HG02642 (cell line): ENCODE measurements around the gene ELP2.
"Not testable (repeated sequence)": the region's sequence is repeated elsewhere in the genome, so short reads cannot be mapped to it uniquely, and the experiment has no call there.

ENCODE experiments used
- ATAC-seq: cut with Tn5 transposase; IDR thresholded peaks from one replicate; pipeline ENCODE4 v1.9.1; 2021; ENCODE audit warnings: mild to moderate bottlenecking; ENCODE audit not compliant: unreplicated experiment, poor library complexity

Gene ELP2, protein sequence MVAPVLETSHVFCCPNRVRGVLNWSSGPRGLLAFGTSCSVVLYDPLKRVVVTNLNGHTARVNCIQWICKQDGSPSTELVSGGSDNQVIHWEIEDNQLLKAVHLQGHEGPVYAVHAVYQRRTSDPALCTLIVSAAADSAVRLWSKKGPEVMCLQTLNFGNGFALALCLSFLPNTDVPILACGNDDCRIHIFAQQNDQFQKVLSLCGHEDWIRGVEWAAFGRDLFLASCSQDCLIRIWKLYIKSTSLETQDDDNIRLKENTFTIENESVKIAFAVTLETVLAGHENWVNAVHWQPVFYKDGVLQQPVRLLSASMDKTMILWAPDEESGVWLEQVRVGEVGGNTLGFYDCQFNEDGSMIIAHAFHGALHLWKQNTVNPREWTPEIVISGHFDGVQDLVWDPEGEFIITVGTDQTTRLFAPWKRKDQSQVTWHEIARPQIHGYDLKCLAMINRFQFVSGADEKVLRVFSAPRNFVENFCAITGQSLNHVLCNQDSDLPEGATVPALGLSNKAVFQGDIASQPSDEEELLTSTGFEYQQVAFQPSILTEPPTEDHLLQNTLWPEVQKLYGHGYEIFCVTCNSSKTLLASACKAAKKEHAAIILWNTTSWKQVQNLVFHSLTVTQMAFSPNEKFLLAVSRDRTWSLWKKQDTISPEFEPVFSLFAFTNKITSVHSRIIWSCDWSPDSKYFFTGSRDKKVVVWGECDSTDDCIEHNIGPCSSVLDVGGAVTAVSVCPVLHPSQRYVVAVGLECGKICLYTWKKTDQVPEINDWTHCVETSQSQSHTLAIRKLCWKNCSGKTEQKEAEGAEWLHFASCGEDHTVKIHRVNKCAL

DNA sequence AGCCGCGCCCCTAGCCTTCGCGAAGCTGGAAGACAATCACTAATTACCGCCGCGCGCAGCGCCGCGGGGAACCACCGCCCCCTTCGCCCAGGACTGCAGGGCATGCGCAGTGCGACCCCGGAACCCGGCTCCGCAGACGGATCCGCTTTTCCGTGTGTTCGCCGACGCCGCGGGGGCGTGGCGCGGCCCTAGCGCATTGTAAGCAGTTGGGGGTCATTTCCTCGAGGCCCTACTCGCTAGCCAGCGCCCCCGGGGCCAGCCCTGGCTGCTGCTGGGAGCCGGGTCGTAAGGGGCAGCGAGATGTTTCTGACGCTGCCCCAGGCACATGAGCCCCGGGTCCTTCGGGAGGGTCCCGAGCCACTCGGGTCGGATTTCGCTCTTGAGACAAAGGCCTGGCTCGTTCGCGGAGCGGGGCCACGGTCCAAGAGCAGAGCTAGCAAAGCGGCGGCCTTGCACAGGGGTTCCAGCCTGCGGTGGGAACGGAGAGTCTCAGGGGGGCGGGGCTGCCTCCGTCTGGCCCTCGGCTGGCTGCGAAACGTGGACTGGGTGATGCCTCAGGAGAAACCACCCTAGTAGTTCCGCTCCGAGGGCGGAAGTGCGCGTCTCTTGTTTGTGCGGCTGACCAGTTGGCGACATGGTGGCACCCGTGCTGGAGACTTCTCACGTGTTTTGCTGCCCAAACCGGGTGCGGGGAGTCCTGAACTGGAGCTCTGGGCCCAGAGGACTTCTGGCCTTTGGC, at the start of gene ELP2, which contains the start of gene SLC39A6:
Gene ELP2 (plus strand): TSS at position 600 of the 739 bp plus-strand sequence. CDS start 35 bp downstream, at position 635.
Gene SLC39A6 (minus strand): TSS at position 41 of the 739 bp plus-strand sequence. CDS start 2,333 bp downstream, outside the sequence.
- peak; percentile 92 for ATAC-seq

DNA sequence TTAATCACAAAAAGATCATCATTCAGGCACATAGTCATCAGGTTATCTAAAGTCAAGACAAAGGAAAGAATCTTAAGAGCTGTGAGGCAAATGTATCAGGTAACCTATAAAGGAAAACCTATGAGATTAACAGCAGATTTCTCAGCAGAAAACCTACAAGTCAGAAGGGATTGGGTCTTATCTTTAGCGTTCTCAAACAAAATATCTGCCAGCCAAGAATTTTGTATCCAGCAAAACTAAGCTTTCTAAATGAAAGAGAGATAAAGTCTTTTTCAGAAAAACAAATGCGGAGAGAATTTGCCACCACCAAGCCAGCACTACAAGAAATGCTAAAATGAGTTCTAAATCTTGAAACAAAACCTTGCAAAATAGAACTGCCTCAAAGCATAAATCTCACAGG, 48.6 kb upstream of the ELP2 start:
- not testable (repeated sequence) for ATAC-seq

DNA sequence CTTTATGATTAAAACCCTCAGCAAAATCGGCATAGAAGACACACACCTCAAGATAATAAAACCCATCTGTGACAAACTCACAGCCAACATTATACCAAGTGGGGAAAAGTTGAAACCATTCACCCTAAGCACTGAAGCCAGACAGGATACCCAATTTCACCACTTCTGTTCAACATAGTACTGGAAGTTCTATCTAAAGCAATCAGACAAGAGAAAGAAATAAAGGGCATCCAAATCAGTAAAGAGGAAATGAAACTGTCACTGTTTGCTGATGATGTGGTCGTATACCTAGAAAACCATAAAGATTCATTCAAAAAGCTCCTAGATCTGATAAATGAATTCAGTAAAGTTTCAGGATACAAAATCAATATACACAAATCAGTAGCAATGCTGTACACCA, 46.0 kb upstream of the ELP2 start:
- ATAC-seq = no peak

DNA sequence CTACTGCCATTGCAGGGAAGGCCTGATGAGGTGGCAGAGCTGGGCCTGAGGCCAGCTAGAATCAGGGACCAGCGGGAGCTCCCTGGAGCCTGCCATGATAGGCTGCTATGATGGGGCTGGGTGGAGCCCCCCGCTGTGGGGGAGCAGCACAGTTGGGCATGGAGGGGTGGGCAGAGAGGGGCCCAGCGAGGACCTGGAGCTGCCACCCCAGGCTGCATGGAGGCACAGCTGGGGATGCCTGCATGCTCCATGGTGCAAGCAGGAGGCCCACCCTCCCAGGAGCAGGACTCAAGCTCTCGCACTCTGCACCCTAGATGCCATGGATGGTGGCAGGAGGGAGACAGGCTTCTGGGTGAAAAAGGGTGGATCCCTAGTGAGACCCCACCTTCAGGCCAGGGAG, 44.5 kb upstream of the ELP2 start:
- no peak for ATAC-seq

DNA sequence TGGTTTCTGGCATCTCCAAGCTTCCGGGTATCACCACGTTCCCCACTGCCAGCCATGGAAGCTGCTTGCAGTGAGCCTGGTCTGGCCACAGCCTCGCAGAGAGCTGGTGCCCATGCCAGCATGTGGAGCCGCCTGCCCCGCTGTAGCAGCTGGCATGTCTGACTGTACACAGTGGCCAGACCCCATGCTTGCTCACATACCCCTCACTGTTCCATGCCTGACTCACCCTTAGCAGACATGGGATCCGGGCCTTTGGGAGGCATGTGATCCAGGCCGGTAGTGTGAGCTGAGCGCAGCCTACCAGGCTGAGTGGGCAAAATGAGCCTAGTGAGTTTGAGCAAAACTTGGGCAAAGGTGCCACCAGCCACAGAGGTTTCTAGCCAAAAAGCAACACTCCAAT, 43.5 kb upstream of the ELP2 start:
- ATAC-seq = no peak

DNA sequence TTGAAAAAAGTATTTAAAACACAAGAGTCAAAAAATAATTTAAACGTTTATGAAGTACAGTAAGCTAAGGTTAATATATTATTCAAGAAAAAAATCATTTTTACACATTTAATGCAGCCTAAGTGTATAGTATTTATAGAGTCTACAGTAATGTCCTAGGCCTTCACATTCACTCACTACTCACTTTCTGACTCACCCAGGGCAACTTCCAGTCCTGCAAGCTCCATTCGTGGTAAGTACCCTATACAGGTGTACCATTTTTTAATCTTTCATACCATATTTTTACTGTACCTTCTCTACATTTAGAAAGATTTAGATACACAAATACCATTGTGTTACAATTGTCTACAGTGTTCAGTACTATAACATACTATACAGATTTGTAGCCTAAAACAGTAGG, 41.4 kb upstream of the ELP2 start:
- ATAC-seq = no peak

DNA sequence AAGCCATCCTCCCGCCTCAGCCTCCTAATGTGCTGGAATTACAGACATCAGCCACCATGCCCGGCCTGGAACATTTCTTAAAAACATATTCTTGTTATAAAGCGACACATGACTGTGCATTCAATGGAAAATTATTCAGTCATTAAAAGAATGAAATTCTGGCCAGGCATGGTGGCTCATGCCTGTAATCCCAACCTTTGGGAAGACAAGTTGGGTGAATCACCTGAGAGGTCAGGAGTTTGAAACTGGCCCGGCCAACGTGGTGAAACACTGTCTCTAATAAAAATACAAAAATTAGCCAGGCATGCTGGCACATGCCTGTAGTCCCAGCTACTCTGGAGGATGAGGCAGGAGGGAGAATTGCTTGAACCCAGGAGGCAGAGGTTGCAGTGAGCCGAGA, 40.7 kb upstream of the ELP2 start:
- ATAC-seq = no peak

DNA sequence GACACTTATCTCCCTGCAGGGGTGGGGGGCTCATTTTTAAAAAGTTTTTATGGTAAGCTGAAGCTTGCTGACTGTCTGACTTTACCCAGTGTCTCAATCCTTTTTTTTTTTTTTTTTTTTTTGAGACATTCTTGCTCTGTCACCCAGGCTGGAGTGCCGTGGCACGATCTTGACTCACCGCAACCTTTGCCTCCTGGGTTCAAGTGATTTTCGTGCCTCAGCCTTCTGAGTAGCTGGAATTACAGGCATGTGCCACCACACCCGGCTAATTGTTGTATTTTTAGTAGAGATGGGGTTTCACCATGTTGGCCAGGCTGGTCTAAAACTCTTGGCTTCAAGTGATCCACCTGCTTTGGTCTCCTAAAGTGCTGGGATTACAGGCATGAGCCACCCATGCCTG, 37.6 kb upstream of the ELP2 start:
- ATAC-seq = not testable (repeated sequence)

DNA sequence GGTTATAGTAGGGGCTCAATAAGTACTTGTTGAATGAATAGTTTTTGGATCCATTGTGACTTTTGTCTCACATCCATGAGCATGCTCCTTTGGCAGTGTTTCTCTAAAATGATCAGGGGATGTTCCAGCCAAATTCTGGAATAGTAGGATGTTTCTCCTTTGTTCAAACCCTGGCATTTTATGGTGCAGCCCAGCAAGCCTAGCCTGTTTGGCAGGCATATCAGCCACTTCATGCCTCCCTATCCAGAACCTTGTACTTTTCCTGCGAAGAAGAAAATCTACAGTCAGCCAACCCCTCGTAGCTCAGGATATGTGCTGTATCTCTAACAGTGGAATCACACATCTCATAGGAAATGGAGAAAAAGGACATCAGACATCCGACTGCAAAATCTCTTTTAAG, 35.3 kb upstream of the ELP2 start:
- no peak for ATAC-seq

DNA sequence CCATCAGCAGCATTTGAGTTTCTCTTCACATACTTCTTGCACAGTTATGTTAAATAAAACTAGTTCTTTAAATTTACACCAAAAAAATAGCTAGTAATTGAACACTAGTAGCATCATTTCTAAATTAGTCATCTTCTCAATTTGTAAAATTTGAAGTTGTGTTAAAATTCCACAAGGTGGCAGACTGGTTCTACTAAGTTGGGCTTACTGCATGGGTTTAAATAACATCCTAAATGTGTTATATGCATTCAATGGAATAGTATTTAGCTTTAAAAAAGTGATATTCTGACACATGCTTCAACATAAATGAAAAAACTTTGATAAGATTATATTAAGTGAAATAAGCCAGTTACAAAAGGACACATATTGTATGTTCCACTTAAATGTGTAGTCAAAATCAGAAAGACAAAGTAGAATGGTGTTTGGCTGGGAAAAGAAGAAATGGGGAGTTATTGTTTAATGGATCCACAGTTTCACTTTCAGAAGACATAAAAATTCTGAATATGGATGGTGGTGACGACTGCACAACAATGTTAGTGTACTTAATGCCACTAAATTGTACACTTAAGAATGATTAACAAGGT, 33.7 kb upstream of the ELP2 start:
- ATAC-seq = peak; percentile 48

DNA sequence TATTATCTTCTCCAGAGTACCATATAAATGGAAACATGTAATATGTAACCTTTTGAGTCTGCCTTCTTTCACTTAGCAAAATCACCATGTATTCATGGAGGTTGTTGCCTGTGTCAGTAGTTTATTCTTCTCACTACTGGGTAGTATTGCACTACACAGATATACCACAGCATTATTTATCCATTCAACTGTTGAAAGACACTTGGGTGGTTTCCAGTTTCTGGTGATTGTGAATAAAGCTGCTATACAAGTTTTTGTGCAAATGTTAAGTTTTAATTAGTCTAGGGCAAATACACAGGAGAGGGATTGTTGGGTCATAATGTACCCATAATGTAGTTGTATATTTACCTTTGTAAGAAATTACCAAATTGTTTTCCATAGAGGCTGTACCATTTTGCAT, 32.7 kb upstream of the ELP2 start:
- ATAC-seq = no peak

DNA sequence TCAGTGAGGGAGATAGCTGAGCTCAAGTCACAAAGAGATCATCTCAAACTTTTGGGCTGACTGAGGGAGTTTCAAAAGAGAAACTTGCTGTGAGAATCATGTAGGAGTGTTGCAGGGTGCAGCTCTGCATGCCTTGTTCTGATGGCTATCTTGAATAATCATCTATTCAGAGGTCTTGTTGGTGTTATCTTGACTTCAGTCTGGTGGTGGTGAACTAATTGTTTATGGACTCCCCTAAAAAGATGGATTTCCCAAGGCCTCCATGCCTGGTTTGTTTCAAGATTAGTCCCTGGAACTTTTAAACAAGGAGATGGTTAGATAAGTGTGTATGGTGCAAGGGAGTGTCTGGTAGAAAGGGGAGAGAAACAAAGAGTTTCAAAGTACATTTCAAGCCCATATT, 30.4 kb upstream of the ELP2 start:
- no peak for ATAC-seq

DNA sequence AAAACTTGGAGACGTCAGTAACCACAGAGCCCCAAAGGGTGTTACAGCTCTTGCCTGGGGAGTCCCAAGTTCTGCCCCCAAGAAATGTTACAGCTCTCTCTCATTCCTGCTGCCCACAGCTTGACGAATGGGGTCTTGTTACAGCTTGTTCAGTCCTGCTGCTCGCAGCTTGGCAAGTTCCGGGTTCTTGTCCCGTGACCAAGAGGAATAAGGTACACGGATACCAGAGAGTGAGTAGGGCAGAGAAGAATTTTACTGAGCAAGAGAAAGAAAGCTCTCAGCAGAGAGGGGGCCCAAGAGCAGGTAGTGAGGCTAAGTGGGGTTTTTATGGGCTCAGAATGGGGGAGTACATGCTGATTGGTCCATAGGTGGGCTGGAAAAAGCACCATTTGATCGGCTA, 27.8 kb upstream of the ELP2 start:
- ATAC-seq = no peak

DNA sequence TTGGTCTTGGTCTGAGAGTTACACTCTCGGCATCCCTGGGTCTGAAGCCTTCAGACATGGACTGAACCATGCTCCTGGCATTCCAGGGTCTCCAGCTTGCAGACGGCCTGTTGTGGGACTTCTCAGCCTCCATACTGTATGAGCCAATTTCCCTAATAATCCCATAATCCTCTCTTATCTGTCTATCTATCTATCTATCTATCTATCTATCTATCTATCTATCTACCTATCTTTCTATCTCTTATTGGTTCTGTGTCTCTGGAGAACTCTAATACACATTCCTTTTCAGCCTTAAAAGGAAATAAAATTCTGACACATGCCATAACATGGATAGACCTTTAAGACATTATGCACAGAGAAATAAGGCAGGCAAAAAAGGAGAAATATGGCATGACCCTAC, 24.9 kb upstream of the ELP2 start:
- no peak for ATAC-seq

DNA sequence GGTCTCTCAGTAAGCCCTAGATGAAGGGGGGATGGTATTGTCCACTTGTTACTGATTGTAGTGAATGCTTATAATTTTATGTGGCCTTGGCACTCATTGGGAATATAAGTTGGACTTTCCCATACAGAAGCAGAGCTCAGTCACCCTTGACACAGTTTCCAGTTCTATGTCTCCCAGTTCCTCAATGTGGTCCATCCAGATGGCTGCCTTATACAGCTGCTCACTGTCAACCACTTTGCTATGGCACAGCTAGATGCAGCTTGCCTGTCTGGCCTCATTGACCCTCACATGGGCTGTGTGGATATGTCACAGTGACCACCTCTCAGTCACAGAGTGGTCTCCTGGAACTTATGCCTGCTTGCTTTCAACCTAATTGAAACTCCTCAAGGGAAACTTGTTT, 22.2 kb upstream of the ELP2 start:
- no peak for ATAC-seq

DNA sequence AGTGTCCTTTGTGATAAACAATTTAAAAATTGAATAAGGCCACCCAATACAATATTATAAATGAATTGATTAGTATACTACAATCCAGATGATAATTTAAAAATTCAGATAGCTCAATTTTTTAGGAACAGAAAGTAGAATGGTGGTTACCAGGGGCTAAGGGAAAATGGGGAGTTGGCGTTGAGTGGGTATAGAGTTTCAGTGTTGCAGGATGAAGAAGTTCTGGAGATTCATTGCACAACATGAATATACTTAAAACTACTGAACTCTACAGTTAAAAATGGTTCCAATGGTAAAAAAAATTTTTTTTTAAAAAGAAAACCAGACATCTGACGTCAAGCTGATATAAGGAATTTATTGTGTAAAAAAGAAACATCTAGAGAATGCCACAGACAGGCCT, 21.5 kb upstream of the ELP2 start:
- ATAC-seq = no peak

DNA sequence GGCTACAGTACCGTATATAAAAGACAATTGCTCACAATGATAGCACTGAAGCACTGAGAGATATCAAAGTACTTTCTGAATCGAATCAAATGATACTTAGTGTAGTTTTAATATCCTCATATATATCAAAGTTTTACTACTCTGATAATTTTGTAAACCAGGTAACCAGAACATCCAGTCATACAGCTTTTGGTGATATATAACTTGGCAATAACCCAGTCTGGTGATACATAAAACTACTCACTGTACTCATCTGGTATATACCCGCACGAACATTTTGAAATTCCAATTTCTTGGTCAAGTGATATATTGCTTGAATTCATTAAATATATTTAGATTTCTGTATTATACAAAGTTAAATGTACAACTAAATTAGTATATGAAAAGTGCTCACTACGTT, 21.1 kb upstream of the ELP2 start:
- no peak for ATAC-seq

DNA sequence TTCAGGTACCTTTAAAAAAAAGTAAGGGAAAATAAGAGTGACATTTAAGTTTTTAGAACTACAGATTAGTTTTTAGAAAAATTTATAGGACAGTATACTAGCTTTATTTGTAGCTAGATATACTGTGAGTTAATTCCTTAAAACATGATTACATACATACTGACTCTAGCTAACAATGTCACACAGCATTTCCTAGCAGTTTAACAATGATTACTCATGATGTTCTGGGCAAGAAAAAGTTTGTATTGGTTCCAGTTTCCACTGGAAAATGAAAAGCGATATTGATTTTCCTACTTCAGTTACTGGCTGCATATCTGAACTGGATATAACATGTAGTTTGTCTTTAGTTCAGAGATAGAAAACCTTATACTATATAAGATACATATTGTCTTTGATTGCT, 20.0 kb upstream of the ELP2 start:
- ATAC-seq = no peak

DNA sequence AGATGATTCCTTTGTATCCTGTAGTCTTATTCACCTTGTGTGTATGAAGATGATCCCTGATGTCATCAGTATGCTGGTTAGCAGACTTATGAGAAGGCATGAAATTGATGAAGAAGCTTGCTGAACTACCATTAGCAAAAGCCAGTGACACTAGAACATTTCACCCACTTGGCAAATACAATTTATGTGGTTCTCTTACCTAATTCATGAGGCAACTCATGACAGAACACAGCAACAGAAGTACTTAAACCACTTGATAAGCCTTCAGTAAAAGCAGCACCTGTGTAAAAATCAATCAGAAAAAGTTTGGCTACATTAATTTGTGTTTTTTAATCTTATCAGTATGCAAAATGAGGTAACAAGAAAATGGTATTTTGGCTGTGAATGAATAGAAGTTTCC, 17.4 kb upstream of the ELP2 start:
- ATAC-seq = no peak

DNA sequence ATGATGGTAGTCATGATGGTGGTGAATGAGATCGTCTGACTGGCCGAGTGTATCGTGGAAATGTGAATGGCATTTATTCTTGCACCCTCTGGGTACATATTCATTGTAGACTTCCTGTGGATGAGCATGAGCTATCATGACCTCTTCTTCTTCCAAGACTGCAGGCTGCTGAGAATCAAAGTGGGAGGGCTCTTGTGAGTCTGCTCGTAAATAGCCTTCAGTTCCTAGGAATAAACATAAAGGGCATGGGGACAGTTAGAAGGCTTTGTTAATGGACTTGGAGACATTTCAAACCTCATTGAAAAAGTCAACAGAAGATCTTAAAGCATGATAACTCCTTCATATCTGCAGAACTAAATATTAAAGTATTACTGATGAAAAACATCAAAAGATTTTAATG, 15.4 kb upstream of the ELP2 start:
- ATAC-seq = no peak
